Measurements from ENCODE around the gene OLFML2A. TPM values are rescaled to one million over a fixed set of nuclear protein-coding genes. Genes with fewer than 3 reads are reported as not detected.
"Not testable (repeated sequence)": the region's sequence is repeated elsewhere in the genome, so short reads cannot be mapped to it uniquely, and the experiment has no call there.

The OLFML2A gene
- total and polyA plus RNA-seq, 7 donors: 0.46 to 147 (median 60.0) TPM

- TF ChIP-seq, protein P1, sequence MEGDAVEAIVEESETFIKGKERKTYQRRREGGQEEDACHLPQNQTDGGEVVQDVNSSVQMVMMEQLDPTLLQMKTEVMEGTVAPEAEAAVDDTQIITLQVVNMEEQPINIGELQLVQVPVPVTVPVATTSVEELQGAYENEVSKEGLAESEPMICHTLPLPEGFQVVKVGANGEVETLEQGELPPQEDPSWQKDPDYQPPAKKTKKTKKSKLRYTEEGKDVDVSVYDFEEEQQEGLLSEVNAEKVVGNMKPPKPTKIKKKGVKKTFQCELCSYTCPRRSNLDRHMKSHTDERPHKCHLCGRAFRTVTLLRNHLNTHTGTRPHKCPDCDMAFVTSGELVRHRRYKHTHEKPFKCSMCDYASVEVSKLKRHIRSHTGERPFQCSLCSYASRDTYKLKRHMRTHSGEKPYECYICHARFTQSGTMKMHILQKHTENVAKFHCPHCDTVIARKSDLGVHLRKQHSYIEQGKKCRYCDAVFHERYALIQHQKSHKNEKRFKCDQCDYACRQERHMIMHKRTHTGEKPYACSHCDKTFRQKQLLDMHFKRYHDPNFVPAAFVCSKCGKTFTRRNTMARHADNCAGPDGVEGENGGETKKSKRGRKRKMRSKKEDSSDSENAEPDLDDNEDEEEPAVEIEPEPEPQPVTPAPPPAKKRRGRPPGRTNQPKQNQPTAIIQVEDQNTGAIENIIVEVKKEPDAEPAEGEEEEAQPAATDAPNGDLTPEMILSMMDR (IDR thresholded peaks at IDR 0.05): no peak
- TF ChIP-seq EP300 (IDR thresholded peaks at IDR 0.05) (no peak), POLR2A (IDR thresholded peaks at IDR 0.05) (no peak), POLR2AphosphoS5 (IDR thresholded peaks at IDR 0.05) (no peak)
- no peaks in the 10 kb centered on the region for H3K27me3 ChIP-seq
- intact Hi-C loops (cut with DNase I): no loop called here
- H3K27ac ChIP-seq: no peak overlapping the region
- 75 to 79% methylated on average over 13 to 14 of the region's 14 CpGs for WGBS, 2 donors
- H3K36me3 ChIP-seq: no peaks in the 10 kb centered on the region
- peaks cover 0 to 3% (median under 1%) of the 10 kb centered on the region in 4 donors for H3K4me1 ChIP-seq
- H3K4me3 ChIP-seq: no peak overlapping the region
- no peaks in the 10 kb centered on the region for H3K9me3 ChIP-seq
- DNase-seq: no peak
Observed at GRCh38 chr9:124841075-124841821, 64.3 kb downstream of the OLFML2A start.

DNA sequence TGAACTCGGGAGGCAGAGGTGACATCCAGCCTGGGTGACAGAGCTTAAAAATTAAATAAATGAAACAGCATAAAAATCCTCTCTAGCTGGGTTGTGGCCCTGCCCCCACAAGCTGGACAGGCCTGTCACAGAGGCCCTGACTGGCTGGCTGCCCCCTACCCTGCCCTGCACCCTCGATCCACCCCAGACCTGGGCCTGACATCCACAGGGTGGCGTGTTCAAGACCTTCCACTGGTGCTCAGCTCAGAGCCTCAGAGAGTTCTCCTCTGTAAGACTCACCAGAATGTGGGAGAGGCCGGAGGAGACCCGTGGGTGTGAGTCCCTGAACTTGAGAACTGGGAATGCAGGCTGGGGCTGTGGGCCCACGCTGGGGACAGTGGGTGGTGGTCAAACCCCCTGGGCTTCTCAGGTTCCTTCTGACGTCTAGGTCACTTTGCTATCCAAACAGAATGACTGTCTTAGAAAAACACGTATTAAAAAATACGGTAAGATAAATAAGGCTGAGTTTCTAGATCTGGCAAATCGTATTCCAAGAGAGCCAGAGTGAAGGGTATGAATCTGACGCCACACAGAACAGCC, 66.6 kb downstream of the OLFML2A start:
- TF ChIP-seq, protein P1 (IDR thresholded peaks at IDR 0.05): no peak
- no peak for TF ChIP-seq POLR2A (IDR thresholded peaks at IDR 0.05)
- no peak for TF ChIP-seq EP300 (IDR thresholded peaks at IDR 0.05)
- no peak for TF ChIP-seq POLR2AphosphoS5 (IDR thresholded peaks at IDR 0.05)
- DNase-seq: no peak
- WGBS, 2 donors: 83 to 89% methylated on average over 11 of the region's 11 CpGs
- no peak overlapping the region for H3K4me3 ChIP-seq
- peaks cover 0 to 2% (median 0%) of the 10 kb centered on the region in 4 donors for H3K4me1 ChIP-seq
- no peaks in the 10 kb centered on the region for H3K9me3 ChIP-seq
- H3K36me3 ChIP-seq: no peaks in the 10 kb centered on the region
- intact Hi-C loops (cut with DNase I): no loop called here
- H3K27me3 ChIP-seq: no peaks in the 10 kb centered on the region
- no peak overlapping the region for H3K27ac ChIP-seq

GRCh38 chr9:124844291-124844690, 67.4 kb downstream of the OLFML2A start:
- H3K4me1 ChIP-seq: peaks cover 0 to 2% (median 0%) of the 10 kb centered on the region in 4 donors

GRCh38 chr9:124846467-124846866, 69.5 kb downstream of the OLFML2A start:
- DNase-seq; H3K9me3 ChIP-seq; intact Hi-C loops (cut with DNase I); H3K27me3 ChIP-seq; H3K4me1 ChIP-seq; H3K4me3 ChIP-seq; H3K36me3 ChIP-seq; H3K27ac ChIP-seq: not testable (repeated sequence)
- 78 to 92% methylated on average over 9 of the region's 9 CpGs for WGBS, 2 donors

More at GRCh38 chr9:124844291-124844690, 67.4 kb downstream of the OLFML2A start:
- 66 to 67% methylated on average over 4 of the region's 4 CpGs for WGBS, 2 donors
- no peak overlapping the region for H3K27ac ChIP-seq
- H3K36me3 ChIP-seq: no peaks in the 10 kb centered on the region
- no peak for TF ChIP-seq POLR2A (IDR thresholded peaks at IDR 0.05)
- no peak for TF ChIP-seq POLR2AphosphoS5 (IDR thresholded peaks at IDR 0.05)
- TF ChIP-seq EP300 (IDR thresholded peaks at IDR 0.05): no peak
- TF ChIP-seq, protein P1 (IDR thresholded peaks at IDR 0.05): no peak
- H3K27me3 ChIP-seq: no peaks in the 10 kb centered on the region
- intact Hi-C loops (cut with DNase I): no loop called here
- no peaks in the 10 kb centered on the region for H3K9me3 ChIP-seq
- no peak overlapping the region for H3K4me3 ChIP-seq
- DNase-seq: no peak

- H3K27ac ChIP-seq: no peak overlapping the region
- H3K4me1 ChIP-seq: peaks cover 0 to 9% (median 5%) of the 10 kb centered on the region in 4 donors
- no peaks in the 10 kb centered on the region for H3K27me3 ChIP-seq
- no peaks in the 10 kb centered on the region for H3K9me3 ChIP-seq
- TF ChIP-seq POLR2AphosphoS5 (IDR thresholded peaks at IDR 0.05) (no peak), EP300 (IDR thresholded peaks at IDR 0.05) (no peak), POLR2A (IDR thresholded peaks at IDR 0.05) (no peak)
- TF ChIP-seq, protein P1 (IDR thresholded peaks at IDR 0.05): no peak
- no peak for DNase-seq
- H3K36me3 ChIP-seq: no peaks in the 10 kb centered on the region
- H3K4me3 ChIP-seq: no peak overlapping the region
- WGBS, 2 donors: 66 to 83% methylated on average over 6 of the region's 6 CpGs
- intact Hi-C loops (cut with DNase I): no loop called here
Observed at GRCh38 chr9:124846969-124847368, 70.0 kb downstream of the OLFML2A start.

Data from sigmoid colon (tissue), 7 donors.